Epithelial cell of proximal tubule (primary cell): ENCODE data around the gene ASCC2. TPM values are rescaled to one million over a fixed set of nuclear protein-coding genes. Genes with fewer than 3 reads are reported as not detected.
"Not testable (repeated sequence)": the region's sequence is repeated elsewhere in the genome, so short reads cannot be mapped to it uniquely, and the experiment has no call there.

Source experiments
- DNase-seq: peaks from one replicate; pipeline ENCODE4 v3.0.0-alpha.2; 2011; ENCODE audit warnings: low read depth
- H3K4me3 ChIP-seq: 2 replicates; pipeline ENCODE4 v1.5.1; 2011; ENCODE audit warnings: low read depth, mild to moderate bottlenecking, low read length
- total RNA-seq: library from RNA; depleted of rRNA; stranded (reverse); fragments of >200 nt; gene quantifications from 2 replicates; pipeline ENCODE4 v1.2.3, GENCODE V29; 2015
- TF ChIP-seq, protein P1 (sequence below): conservative IDR thresholded peaks from 2 replicates; pipeline ENCODE4 v1.5.1; 2012; ENCODE audit warnings: low read depth, mild to moderate bottlenecking, low read length

ASCC2 gene
- total RNA-seq, 1 donor from 2014 or later = 24.0 TPM

DNA sequence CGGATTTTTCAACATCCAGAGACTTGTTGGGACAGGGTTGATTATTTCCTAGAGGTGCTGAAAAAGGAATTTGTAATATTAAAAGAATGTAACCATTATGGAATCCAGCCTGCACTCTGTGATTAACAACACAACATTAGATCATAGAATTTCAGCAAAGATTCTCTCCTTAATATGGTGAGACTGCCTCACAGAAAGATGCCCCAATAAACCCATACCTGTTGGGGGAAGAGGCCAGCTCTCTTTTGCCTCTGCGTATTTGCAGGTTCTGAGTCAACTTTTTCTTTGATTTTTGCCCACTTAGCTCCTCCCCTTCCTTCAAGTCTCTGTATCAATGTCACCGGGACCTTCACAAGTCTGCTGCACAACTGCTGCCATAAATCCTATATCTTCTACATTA, 32.5 kb upstream of the ASCC2 start:
- no peak overlapping the region for H3K4me3 ChIP-seq
- no peak for DNase-seq
- TF ChIP-seq, protein P1, sequence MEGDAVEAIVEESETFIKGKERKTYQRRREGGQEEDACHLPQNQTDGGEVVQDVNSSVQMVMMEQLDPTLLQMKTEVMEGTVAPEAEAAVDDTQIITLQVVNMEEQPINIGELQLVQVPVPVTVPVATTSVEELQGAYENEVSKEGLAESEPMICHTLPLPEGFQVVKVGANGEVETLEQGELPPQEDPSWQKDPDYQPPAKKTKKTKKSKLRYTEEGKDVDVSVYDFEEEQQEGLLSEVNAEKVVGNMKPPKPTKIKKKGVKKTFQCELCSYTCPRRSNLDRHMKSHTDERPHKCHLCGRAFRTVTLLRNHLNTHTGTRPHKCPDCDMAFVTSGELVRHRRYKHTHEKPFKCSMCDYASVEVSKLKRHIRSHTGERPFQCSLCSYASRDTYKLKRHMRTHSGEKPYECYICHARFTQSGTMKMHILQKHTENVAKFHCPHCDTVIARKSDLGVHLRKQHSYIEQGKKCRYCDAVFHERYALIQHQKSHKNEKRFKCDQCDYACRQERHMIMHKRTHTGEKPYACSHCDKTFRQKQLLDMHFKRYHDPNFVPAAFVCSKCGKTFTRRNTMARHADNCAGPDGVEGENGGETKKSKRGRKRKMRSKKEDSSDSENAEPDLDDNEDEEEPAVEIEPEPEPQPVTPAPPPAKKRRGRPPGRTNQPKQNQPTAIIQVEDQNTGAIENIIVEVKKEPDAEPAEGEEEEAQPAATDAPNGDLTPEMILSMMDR = no peak

DNA sequence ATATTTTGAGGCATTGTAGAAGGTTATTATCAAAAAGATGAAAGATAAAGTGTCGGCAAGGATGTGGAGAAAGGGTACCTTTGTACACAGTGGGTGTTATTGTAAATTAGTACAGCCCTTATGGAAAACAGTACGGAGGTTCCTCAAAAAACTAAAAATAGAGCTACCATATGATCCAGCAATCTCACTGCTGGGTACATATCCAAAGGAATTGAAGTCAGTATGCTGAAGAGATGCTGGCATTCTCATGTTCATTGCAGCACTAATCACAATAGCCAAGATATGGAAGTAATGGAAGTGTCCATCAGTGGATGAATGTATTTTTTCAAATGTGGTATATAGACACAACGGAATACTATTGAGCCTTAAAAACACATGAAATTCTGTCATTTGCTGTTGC, 29.8 kb upstream of the ASCC2 start:
- H3K4me3 ChIP-seq = no peak overlapping the region
- TF ChIP-seq, protein P1 = no peak
- DNase-seq = no peak

DNA sequence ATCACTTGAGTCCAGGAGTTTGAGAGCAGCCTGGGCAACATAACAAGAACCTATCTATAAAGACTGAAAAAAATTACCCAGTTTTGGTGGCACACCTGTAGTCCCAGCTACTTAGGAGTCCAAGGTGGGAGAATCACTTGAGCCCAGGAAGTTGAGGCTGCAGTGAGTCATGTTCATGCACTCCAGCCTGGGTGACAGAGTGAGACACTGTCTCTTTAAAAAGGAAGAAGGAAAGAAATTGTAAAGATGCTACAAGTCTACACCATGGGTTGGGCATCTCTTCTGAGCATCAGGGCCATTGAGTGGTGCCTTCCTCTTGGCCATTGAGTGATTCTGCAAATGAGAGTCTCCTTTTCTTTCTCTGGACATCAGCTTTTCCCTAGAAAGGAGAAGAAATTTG, 29.2 kb upstream of the ASCC2 start:
- TF ChIP-seq, protein P1 = no peak
- DNase-seq = no peak
- H3K4me3 ChIP-seq = no peak overlapping the region

DNA sequence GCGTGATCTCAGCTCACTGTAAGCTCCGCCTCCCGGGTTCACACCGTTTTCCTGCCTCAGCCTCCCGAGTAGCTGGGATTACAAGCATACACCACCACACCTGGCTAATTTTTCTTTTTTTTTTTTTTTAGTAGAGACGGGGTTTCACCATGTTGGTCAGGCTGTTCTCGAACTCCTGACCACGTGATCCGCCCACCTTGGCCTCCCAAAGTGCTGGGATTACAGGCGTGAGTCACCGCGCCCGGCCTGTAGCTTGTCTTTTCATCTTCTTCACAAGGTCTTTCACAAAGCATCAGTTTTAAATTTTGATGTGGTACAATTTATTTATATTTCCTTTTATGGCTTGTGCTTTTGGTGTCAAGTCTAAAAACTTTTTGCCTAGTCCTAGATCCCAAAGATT, 27.5 kb upstream of the ASCC2 start:
- DNase-seq, H3K4me3 ChIP-seq: not testable (repeated sequence)

DNA sequence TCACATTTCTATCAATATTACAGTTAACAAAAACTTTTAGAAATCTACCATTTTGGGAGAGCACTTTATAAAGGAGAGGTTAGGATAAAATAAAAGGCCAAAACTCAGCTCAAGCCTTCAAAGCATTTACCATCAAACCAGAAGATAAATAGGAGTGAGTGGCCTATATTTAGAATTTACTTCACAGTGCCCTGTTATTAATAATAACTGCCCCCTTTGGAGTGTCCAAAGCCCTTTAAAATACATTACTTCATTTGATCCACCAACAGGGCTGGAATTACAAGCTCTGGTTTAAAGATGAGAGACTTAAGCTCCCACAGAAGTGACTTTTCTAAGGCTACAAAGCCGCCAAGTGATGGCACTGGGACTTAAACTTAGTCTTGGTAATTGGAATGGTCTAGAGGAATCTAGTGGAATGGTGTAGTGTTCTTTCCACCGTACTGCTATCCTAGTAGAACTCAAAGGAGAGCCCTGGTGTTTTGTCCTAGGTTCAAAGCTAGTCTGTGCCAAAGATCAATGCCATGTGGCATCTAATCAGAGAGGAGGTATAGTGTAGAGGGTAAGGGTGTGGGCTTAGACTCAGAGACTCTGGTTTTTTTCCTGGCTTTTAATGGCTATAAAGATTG, 23.7 kb upstream of the ASCC2 start:
- no peak for DNase-seq
- no peak overlapping the region for H3K4me3 ChIP-seq
- TF ChIP-seq, protein P1 = no peak

DNA sequence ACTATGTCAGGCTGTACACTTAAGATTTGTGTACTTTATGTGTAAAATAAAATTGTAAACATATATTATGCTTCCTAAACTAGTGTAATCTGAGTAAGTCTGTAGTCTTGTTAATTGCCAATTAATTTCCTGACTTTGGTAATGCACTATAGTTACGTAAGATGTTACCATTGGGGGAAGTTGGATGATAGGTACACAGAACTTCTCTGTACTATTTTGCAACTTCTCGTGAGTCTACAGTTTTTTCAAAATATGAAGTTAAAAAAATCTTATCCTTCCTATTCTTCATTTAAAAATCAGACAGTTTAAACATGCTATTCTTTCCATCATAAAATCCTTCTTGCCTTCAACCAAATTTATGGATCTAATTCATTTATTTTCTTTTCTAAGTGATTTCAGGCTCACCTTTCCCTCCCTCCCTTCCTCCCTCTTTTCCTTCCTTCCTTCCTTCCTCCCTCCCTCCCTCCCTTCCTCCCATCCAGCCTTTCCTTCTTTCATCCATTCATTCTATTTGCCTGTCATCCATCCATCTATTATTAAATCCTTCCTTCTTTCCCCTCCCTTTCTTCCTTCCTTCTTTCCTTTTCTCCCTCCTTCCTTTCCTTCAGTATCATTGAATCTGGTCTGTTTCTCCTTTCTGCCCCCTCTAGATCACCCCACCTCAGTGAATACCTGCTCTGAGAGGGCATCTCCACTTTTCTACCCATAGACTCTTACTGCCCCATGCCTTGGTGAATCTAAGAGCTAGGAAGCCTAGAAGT, 22.1 kb upstream of the ASCC2 start:
- no peak for DNase-seq
- no peak overlapping the region for H3K4me3 ChIP-seq
- TF ChIP-seq, protein P1 = no peak

DNA sequence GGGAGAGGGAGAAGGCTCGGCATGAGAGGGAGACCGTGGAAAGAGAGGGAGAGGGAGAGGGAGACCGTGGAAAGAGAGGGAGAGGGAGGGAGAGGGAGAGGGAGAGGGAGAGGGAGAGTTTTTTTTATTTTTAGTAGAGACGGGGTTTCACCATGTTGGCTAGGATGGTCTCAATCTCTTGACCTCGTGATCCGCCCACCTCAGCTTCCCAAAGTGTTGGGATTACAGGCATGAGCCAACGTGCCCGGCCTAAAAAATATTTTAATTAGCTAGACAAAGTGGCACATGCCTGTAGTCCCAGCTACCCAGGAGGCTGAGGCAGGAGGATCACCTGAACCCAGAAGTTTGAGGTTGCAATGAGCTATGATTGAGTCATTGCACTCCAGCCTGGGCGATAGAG, 21.0 kb upstream of the ASCC2 start:
- DNase-seq, H3K4me3 ChIP-seq: not testable (repeated sequence)

DNA sequence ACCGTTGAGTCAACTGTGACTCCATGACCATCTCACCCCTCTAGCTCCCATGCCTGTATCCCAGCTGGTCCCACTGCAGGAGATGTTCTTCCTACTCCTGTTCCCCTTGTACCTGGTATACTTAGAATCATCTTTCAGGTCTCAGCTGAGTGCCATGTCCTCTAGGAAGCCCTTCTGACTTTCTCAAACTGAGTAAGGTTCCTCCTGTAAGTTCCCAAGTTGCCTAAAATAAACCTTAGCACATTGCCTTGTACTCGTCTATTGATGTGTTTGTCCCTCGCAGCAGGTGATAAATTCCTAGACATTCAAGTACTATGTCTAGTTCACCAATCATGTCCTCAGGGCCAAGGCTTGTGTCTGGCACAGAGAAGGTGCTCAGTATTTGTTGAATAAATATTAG, 18.4 kb upstream of the ASCC2 start:
- TF ChIP-seq, protein P1 = no peak
- DNase-seq = no peak
- no peak overlapping the region for H3K4me3 ChIP-seq
